PC-3 (cell line): Measurements from ENCODE around the gene SLC13A4. TPM values are rescaled to one million over a fixed set of nuclear protein-coding genes. Genes with fewer than 3 reads are reported as not detected.
A peak's percentile ranks its signal among the peaks of the same experiment; 100 is the strongest.

Experiments used
- ATAC-seq: fragments of 200-7000 bp; cut with Tn5 transposase; 2 replicates; pipeline ENCODE4 v1.9.1; 2020; ENCODE audit warnings: mild to moderate bottlenecking, moderate library complexity
- BruUV-seq: library from RNA; stranded (reverse); fragments of 400-500 nt; replicated peaks from 2 replicates; lab custom pipeline; 2021; lab: Mats Ljungman, UMichigan
- CTCF ChIA-PET: fragments of 300-600 bp; sonication (Branson Sonifier 250); formaldehyde crosslinking; loops from one replicate; lab custom pipeline; 2022; ENCODE audit warnings: antibody characterized with exemption; lab: Charles Lee
- POLR2A ChIA-PET: fragments of 300-600 bp; sonication (Branson Sonifier 250); formaldehyde crosslinking; loops from one replicate; lab custom pipeline; 2022; ENCODE audit warnings: antibody characterized with exemption; ENCODE audit not compliant: unreplicated experiment; lab: Charles Lee
- DNase-seq: peaks from one replicate; pipeline ENCODE4 v3.0.0-alpha.2; 2015
- H2AFZ ChIP-seq: fragments of 300-600 bp; sonication (generic); 2 replicates; pipeline ENCODE4 v1.6.0; 2016; ENCODE audit warnings: antibody characterized with exemption, low read length
- H3F3A ChIP-seq: fragments of 300-600 bp; sonication (generic); one replicate; pipeline ENCODE4 v1.6.0; 2017; ENCODE audit warnings: antibody characterized with exemption, low read length, control low read depth, mild to moderate bottlenecking; ENCODE audit not compliant: unreplicated experiment
- H3K27ac ChIP-seq: fragments of 300-600 bp; sonication (generic); 2 replicates; pipeline ENCODE4 v1.5.1; 2016; ENCODE audit warnings: mild to moderate bottlenecking, low read length
- H3K27me3 ChIP-seq: fragments of 300-600 bp; sonication (generic); 2 replicates; pipeline ENCODE4 v1.6.1; 2016; ENCODE audit warnings: low read length, mixed read lengths
- H3K36me3 ChIP-seq: fragments of 300-600 bp; sonication (generic); 2 replicates; pipeline ENCODE4 v1.6.1; 2016; ENCODE audit warnings: low read depth, mixed run types, low read length, mixed read lengths
- H3K4me1 ChIP-seq: fragments of 300-600 bp; sonication (generic); 2 replicates; pipeline ENCODE4 v1.5.1; 2016; ENCODE audit warnings: low read length; ENCODE audit not compliant: insufficient read depth
- H3K4me2 ChIP-seq: fragments of 300-600 bp; sonication (generic); 2 replicates; pipeline ENCODE4 v1.6.0; 2016; ENCODE audit warnings: low read length
- H3K4me3 ChIP-seq: fragments of 300-600 bp; sonication (generic); 2 replicates; pipeline ENCODE4 v1.5.1; 2016; ENCODE audit warnings: mild to moderate bottlenecking, low read length, mixed read lengths
- H3K79me2 ChIP-seq: fragments of 300-600 bp; sonication (generic); 2 replicates; pipeline ENCODE4 v1.6.1; 2017; ENCODE audit warnings: low read length, mixed read lengths
- H3K9ac ChIP-seq: fragments of 300-600 bp; sonication (generic); 2 replicates; pipeline ENCODE4 v1.6.0; 2016; ENCODE audit warnings: mild to moderate bottlenecking, low read length
- H3K9me2 ChIP-seq: fragments of 300-600 bp; sonication (generic); replicated peaks from 2 replicates; pipeline ENCODE4 v1.6.1; 2016; ENCODE audit warnings: mixed run types, low read length, mixed read lengths
- H3K9me3 ChIP-seq: fragments of 300-600 bp; sonication (generic); 2 replicates; pipeline ENCODE4 v1.6.1; 2016; ENCODE audit warnings: low read length, mixed read lengths
- H4K20me1 ChIP-seq: fragments of 300-600 bp; sonication (generic); 2 replicates; pipeline ENCODE4 v1.6.1; 2016; ENCODE audit warnings: low read length, mixed read lengths
- CTCF ChIP-seq: fragments of 300-600 bp; sonication (generic); conservative IDR thresholded peaks from 2 replicates; pipeline ENCODE4 v1.5.1; 2017; ENCODE audit warnings: antibody characterized with exemption, low read depth, mild to moderate bottlenecking, low read length
- EZH2 ChIP-seq: fragments of 300-600 bp; sonication (generic); IDR thresholded peaks from one replicate; pipeline ENCODE4 v1.6.1; 2017; ENCODE audit warnings: antibody characterized with exemption, mild to moderate bottlenecking, low read length; ENCODE audit not compliant: unreplicated experiment
- EZH2phosphoT487 ChIP-seq: fragments of 300-600 bp; sonication (generic); IDR thresholded peaks from 2 replicates; pipeline ENCODE4 v1.6.1; 2018; ENCODE audit warnings: mild to moderate bottlenecking, antibody characterized with exemption, low read length, borderline replicate concordance
- intact Hi-C: fragments of 100-400 bp; cut with micrococcal nuclease; formaldehyde crosslinking; loops from 2 replicates; pipeline ENCODE4 v1.9.0; 2023
- total RNA-seq: library from RNA; depleted of rRNA; stranded (reverse); fragments of >200 nt; gene quantifications from 2 replicates; pipeline ENCODE4 v1.2.3, GENCODE V29; 2014

SLC13A4 gene
- total RNA-seq, 1 experiment from 2014 or later, result not detected

GRCh38 chr7:135706858-135707569 lies 21.0 kb downstream of the SLC13A4 start:
- Histone ChIP-seq H3K4me1 (peaks cover 19% of the 10 kb centered on the region), H3K27ac (peak overlapping the region; percentile 92), H3K4me3 (peak overlapping the region; percentile 44; the same call in 1 of the 2 replicates), H3K9me3 (no peaks in the 10 kb centered on the region), H3K4me2 (peak overlapping the region; percentile 72), H3K9me2 (no peaks in the 10 kb centered on the region), H3F3A (peaks cover 3% of the 10 kb centered on the region), H3K27me3 (no peaks in the 10 kb centered on the region), H2AFZ (peak overlapping the region; percentile 68), H3K9ac (peak overlapping the region; percentile 48), H3K79me2 (no peaks in the 10 kb centered on the region), H3K36me3 (no peaks in the 10 kb centered on the region), H4K20me1 (no peaks in the 10 kb centered on the region)
- DNase-seq (peak; percentile 81), ATAC-seq (peak; percentile 89)
- ChIA-PET POLR2A (no interaction called here), CTCF (interaction anchor here (1.0 kb wide), 1 partner anchor 35 kb away, joined by 3 read pairs; no protein-coding TSS in a partner anchor)
- no peak for TF ChIP-seq CTCF
- TF ChIP-seq EZH2phosphoT487, result no peak
- intact Hi-C loops, result no loop called here
- BruUV-seq, result no TSS peak

- Histone ChIP-seq H3K36me3 (no peaks in the 10 kb centered on the region), H3K27me3 (no peaks in the 10 kb centered on the region), H3K9me2 (no peaks in the 10 kb centered on the region), H3K4me2 (0 out of 2 replicates have a peak overlapping the region, but pooled peaks have one; percentile 41), H3K4me3 (no peak overlapping the region), H3K27ac (peak overlapping the region; percentile 92), H3K79me2 (no peaks in the 10 kb centered on the region), H3K9me3 (no peaks in the 10 kb centered on the region), H3K9ac (no peak overlapping the region), H4K20me1 (no peaks in the 10 kb centered on the region), H3K4me1 (peaks cover 19% of the 10 kb centered on the region), H2AFZ (no peak overlapping the region), H3F3A (peaks cover 3% of the 10 kb centered on the region)
- CTCF ChIA-PET, result no interaction called here
- ATAC-seq, result no peak
- intact Hi-C loops, result no loop called here
- no TSS peak for BruUV-seq
- POLR2A ChIA-PET, result no interaction called here
- no peak for DNase-seq
- TF ChIP-seq CTCF (no peak), EZH2 (no peak), EZH2phosphoT487 (no peak)
These were observed 21.8 kb downstream of the SLC13A4 start for GRCh38 chr7:135706038-135706742.

- H3K27ac ChIP-seq, result no peak overlapping the region
- ATAC-seq (no peak), DNase-seq (no peak)
- H3K36me3 ChIP-seq, result no peaks in the 10 kb centered on the region
- no peak overlapping the region for H2AFZ ChIP-seq
- H4K20me1 ChIP-seq, result no peaks in the 10 kb centered on the region
- H3K9ac ChIP-seq, result no peak overlapping the region
- intact Hi-C loops, result no loop called here
- peaks cover 19% of the 10 kb centered on the region for H3K4me1 ChIP-seq
- POLR2A ChIA-PET, result no interaction called here
- CTCF ChIA-PET, result no interaction called here
- H3K4me2 ChIP-seq, result no peak overlapping the region
- no peak for TF ChIP-seq EZH2phosphoT487
- no peak for TF ChIP-seq CTCF
- TF ChIP-seq EZH2, result no peak
- BruUV-seq, result no TSS peak
- no peaks in the 10 kb centered on the region for H3K9me2 ChIP-seq
- H3F3A ChIP-seq, result peaks cover 3% of the 10 kb centered on the region
- no peaks in the 10 kb centered on the region for H3K79me2 ChIP-seq
- H3K9me3 ChIP-seq, result no peaks in the 10 kb centered on the region
- H3K27me3 ChIP-seq, result no peaks in the 10 kb centered on the region
- H3K4me3 ChIP-seq, result no peak overlapping the region
These were observed 23.3 kb downstream of the SLC13A4 start for GRCh38 chr7:135704698-135705097.
